Measurements from ENCODE around the gene LCORL.
"Not testable (repeated sequence)": the region's sequence is repeated elsewhere in the genome, so short reads cannot be mapped to it uniquely, and the experiment has no call there.

- not testable (repeated sequence) for TF ChIP-seq CTCF (IDR thresholded peaks at IDR 0.05; ENCODE audit: low read length); EZH2 (optimal IDR thresholded peaks at IDR 0.05; ENCODE audit: low read depth, low read length); EZH2phosphoT487 (IDR thresholded peaks at IDR 0.05; ENCODE audit: low read length)
Measured at GRCh38 chr4:18006432-18006831, 15.1 kb downstream of the LCORL start.

Measured in MM.1S (cell line).